A673 (cell line): ENCODE measurements around the gene FGGY. TPM values are rescaled to one million over a fixed set of nuclear protein-coding genes. Genes with fewer than 3 reads are reported as not detected.

Experiments used
- BruUV-seq: library from RNA; stranded (reverse); fragments of 400-500 nt; replicated peaks from 2 replicates; lab custom pipeline; 2021; lab: Mats Ljungman, UMichigan
- CTCF ChIA-PET: fragments of 300-600 bp; sonication (Branson Sonifier 250); formaldehyde crosslinking; loops from one replicate; lab custom pipeline; 2022; ENCODE audit warnings: antibody characterized with exemption; lab: Charles Lee
- POLR2A ChIA-PET: fragments of 300-600 bp; sonication (Branson Sonifier 250); formaldehyde crosslinking; loops from one replicate; lab custom pipeline; 2022; ENCODE audit warnings: antibody characterized with exemption; ENCODE audit not compliant: low non-redundant PET; lab: Charles Lee
- DNase-seq: peaks from one replicate; pipeline ENCODE4 v3.0.0-alpha.2; 2015; ENCODE audit warnings: low spot score
- H3K27ac ChIP-seq: fragments of 200-600 bp; sonication (generic); 2 replicates; pipeline ENCODE4 v1.5.1; 2016; ENCODE audit warnings: mixed run types, low read depth, mild to moderate bottlenecking, mixed read lengths, antibody characterized with exemption, low read length; ENCODE audit not compliant: poor library complexity, severe bottlenecking
- H3K27me3 ChIP-seq: fragments of 200-600 bp; sonication (generic); replicated peaks from 2 replicates; pipeline ENCODE4 v1.6.1; 2017; ENCODE audit warnings: mixed run types, low read depth, mild to moderate bottlenecking, mixed read lengths, antibody characterized with exemption, low read length; ENCODE audit not compliant: insufficient read depth, poor library complexity
- H3K36me3 ChIP-seq: fragments of 200-600 bp; sonication (generic); 2 replicates; pipeline ENCODE4 v1.6.1; 2016; ENCODE audit warnings: mixed run types, mild to moderate bottlenecking, mixed read lengths, antibody characterized with exemption, low read length; ENCODE audit not compliant: insufficient read depth, poor library complexity, severe bottlenecking
- H3K4me1 ChIP-seq: fragments of 200-600 bp; sonication (generic); 2 replicates; pipeline ENCODE4 v1.6.1; 2017; ENCODE audit warnings: mixed run types, mild to moderate bottlenecking, mixed read lengths, antibody characterized with exemption, low read length; ENCODE audit not compliant: insufficient read depth, poor library complexity, severe bottlenecking
- H3K4me3 ChIP-seq: fragments of 200-600 bp; sonication (generic); 2 replicates; pipeline ENCODE4 v1.5.1; 2016; ENCODE audit warnings: low read depth, mixed run types, mild to moderate bottlenecking, mixed read lengths, low read length; ENCODE audit not compliant: poor library complexity, severe bottlenecking
- H3K9me3 ChIP-seq: fragments of 200-600 bp; sonication (generic); 2 replicates; pipeline ENCODE4 v1.6.1; 2016; ENCODE audit warnings: mixed run types, low read depth, mild to moderate bottlenecking, mixed read lengths, antibody characterized with exemption, low read length; ENCODE audit not compliant: poor library complexity, severe bottlenecking
- CTCF ChIP-seq: fragments of 300-800, 200-600 bp; sonication (generic); conservative IDR thresholded peaks from 2 replicates; pipeline ENCODE4 v1.5.1; 2017; ENCODE audit warnings: low read depth, mild to moderate bottlenecking, antibody characterized with exemption, low read length, moderate library complexity, mixed read lengths
- EZH2 ChIP-seq: fragments of 200-600 bp; sonication (generic); IDR thresholded peaks from 2 replicates; pipeline ENCODE4 v1.6.1; 2017; ENCODE audit warnings: borderline replicate concordance, low read depth, mild to moderate bottlenecking, mixed read lengths, antibody characterized with exemption, low read length; ENCODE audit not compliant: poor library complexity, severe bottlenecking
- intact Hi-C: fragments of 100-400 bp; cut with micrococcal nuclease; formaldehyde crosslinking; loops from one replicate; pipeline ENCODE4 v1.10.0; 2022; ENCODE audit not compliant: unreplicated experiment
- total RNA-seq: library from RNA; stranded (reverse); gene quantifications from 2 replicates; pipeline ENCODE4 v1.2.3, GENCODE V29; 2021

The FGGY gene
- total RNA-seq, 1 experiment from 2014 or later = 2.6 TPM

DNA sequence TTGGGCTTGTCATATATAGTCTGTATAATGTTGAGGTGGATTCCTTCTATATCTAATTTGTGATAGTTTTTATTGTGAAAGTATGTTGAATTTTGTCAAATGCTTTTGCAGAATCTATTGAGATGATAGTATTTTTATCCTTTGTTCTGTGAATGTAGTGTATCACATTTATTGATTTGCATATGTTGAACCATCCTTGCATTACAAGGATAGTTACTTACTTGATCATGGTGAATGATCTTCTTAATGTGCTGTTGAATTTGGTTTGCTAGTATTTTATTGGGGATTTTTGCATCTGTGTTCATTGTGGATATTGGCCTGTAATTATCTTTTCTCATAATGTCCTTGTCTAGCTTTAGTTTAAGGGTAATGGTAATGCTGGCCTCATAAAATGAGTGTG is 8.3 kb downstream of the FGGY start:
- H3K36me3 ChIP-seq = no peaks in the 10 kb centered on the region
- CTCF ChIA-PET = no interaction called here

GRCh38 chr1:59307591-59307990 is 10.7 kb downstream of the FGGY start:
- no TSS peak for BruUV-seq
- H3K4me3 ChIP-seq = no peak overlapping the region
- ChIA-PET POLR2A (no interaction called here), CTCF (no interaction called here)
- no peak for DNase-seq
- intact Hi-C loops = no loop called here
- H3K36me3 ChIP-seq = no peaks in the 10 kb centered on the region
- no peaks in the 10 kb centered on the region for H3K27me3 ChIP-seq
- H3K4me1 ChIP-seq = no peaks in the 10 kb centered on the region
- H3K27ac ChIP-seq = no peak overlapping the region
- H3K9me3 ChIP-seq = peaks cover 3% of the 10 kb centered on the region
- TF ChIP-seq EZH2 (no peak), CTCF (no peak)

More for the DNA sequence above, 8.3 kb downstream of the FGGY start:
- Histone ChIP-seq H3K9me3 (peaks cover 3% of the 10 kb centered on the region), H3K27me3 (no peaks in the 10 kb centered on the region), H3K4me3 (no peak overlapping the region), H3K27ac (no peak overlapping the region), H3K4me1 (no peaks in the 10 kb centered on the region)
- DNase-seq = no peak
- POLR2A ChIA-PET = no interaction called here
- TF ChIP-seq EZH2 (no peak), CTCF (no peak)
- intact Hi-C loops = no loop called here
- BruUV-seq = no TSS peak

DNA sequence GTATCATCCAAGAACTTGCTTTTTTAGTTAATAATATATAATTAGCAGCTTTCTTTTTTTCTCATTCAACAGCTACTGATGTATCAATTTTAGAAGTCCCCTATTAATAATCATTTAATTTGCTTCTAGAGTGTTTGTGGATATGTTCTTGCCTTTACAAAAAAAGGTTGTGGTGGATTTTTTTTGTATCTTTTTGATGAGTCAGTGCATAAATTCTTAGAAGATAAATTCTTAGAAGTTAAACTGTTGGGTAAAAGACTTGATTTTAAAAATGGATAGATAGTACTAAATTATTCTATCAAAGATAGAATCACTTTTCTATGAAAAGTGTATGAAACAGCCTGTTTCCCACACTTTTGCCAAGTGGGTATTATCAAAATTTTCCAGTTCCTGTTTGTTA is 11.9 kb downstream of the FGGY start:
- Histone ChIP-seq H3K4me1 (no peaks in the 10 kb centered on the region), H3K27me3 (no peaks in the 10 kb centered on the region), H3K36me3 (no peaks in the 10 kb centered on the region), H3K27ac (no peak overlapping the region), H3K4me3 (no peak overlapping the region), H3K9me3 (peaks cover 3% of the 10 kb centered on the region)
- BruUV-seq = no TSS peak
- intact Hi-C loops = no loop called here
- ChIA-PET CTCF (no interaction called here), POLR2A (no interaction called here)
- TF ChIP-seq CTCF (no peak), EZH2 (no peak)
- no peak for DNase-seq
